OCI-LY3 (cell line): ENCODE results near the gene ILKAP.

ENCODE experiments used
- H2AFZ ChIP-seq: fragments of 200-600, 300-600 bp; shearing (Covaris generic); 2 replicates; pipeline ENCODE4 v1.6.0; 2014; ENCODE audit warnings: antibody characterized with exemption, low read depth, low read length
- H3K27ac ChIP-seq: fragments of 200-600, 300-600 bp; sonication (generic); 2 replicates; pipeline ENCODE4 v1.5.1; 2014; ENCODE audit warnings: mild to moderate bottlenecking, low read length, moderate library complexity, mixed read lengths
- H3K27me3 ChIP-seq: fragments of 200-600, 300-600 bp; sonication (generic); 2 replicates; pipeline ENCODE4 v1.6.1; 2014; ENCODE audit warnings: low read depth, low read length, mixed read lengths
- H3K36me3 ChIP-seq: fragments of 200-600, 300-600 bp; sonication (generic); replicated peaks from 2 replicates; pipeline ENCODE3; 2014; ENCODE audit warnings: low read depth, low read length, mixed read lengths
- H3K4me1 ChIP-seq: fragments of 300-600, 200-600 bp; sonication (generic); 2 replicates; pipeline ENCODE4 v1.6.1; 2014; ENCODE audit warnings: low read length, mixed read lengths
- H3K4me2 ChIP-seq: fragments of 200-600, 300-600 bp; sonication (generic); 2 replicates; pipeline ENCODE4 v1.6.1; 2014; ENCODE audit warnings: low read length, mixed read lengths
- H3K4me3 ChIP-seq: fragments of 300-600, 200-600 bp; sonication (generic); 2 replicates; pipeline ENCODE4 v1.5.1; 2014; ENCODE audit warnings: antibody characterized with exemption, mild to moderate bottlenecking, low read length, moderate library complexity
- H3K79me2 ChIP-seq: fragments of 300-600, 200-600 bp; shearing (Covaris generic); 2 replicates; pipeline ENCODE4 v1.6.1; 2014; ENCODE audit warnings: mild to moderate bottlenecking, low read length, mixed read lengths
- H3K9ac ChIP-seq: fragments of 300-600, 200-600 bp; shearing (Covaris generic); 2 replicates; pipeline ENCODE4 v1.6.0; 2014; ENCODE audit warnings: mild to moderate bottlenecking, low read length, moderate library complexity
- H3K9me3 ChIP-seq: fragments of 200-600, 300-600 bp; shearing (Covaris generic); 2 replicates; pipeline ENCODE4 v1.6.1; 2014; ENCODE audit warnings: low read length, mixed read lengths; ENCODE audit not compliant: insufficient read depth
- H4K20me1 ChIP-seq: fragments of 200-600, 300-600 bp; sonication (generic); 2 replicates; pipeline ENCODE4 v1.6.1; 2016; ENCODE audit warnings: low read length, mixed read lengths; ENCODE audit not compliant: insufficient read depth
- EZH2phosphoT487 ChIP-seq: fragments of 200-600 bp; shearing (Covaris generic); IDR thresholded peaks from 2 replicates; pipeline ENCODE4 v1.6.1; 2018; ENCODE audit warnings: antibody characterized with exemption, mixed run types, low read depth
- TF ChIP-seq, protein P1 (sequence below): fragments of 200-600, 300-600 bp; sonication (generic); IDR thresholded peaks from 2 replicates; pipeline ENCODE4 v1.5.1; 2014; ENCODE audit warnings: antibody characterized with exemption, low read length, low read depth

The ILKAP gene

DNA sequence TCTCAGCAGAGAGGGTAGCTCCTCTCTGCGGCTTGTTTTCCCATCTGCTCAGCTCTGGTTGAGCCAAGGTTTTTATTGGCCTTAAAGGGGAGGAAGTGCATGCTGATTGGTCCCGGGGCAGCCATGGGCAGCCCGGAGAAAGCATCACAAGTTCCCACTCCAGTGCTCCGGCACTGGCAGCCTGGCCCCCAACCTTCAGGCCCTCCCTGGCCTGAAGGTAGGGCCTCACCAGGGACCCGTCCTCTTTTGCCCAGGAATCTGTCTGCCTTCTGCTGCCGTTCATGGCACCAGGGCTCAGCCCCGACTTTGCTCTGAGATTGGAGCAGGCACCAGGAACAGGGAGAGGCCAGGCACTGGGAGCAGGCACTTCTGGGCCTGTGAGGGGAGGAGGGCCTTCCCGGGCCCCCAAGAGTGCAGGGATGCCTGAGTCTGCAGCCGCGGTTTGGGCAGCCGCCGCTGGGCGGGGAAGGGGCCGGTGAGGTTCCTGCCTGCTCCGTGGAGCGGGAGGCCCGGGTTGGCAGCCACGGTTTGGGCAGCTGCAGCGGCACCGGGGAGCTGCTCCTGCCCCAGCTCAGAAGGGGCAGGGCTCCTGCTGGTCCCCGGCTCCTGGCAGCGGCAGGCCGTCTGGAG is 17.5 kb upstream of the ILKAP start:
- H3K27ac ChIP-seq = no peak overlapping the region
- no peak overlapping the region for H3K4me3 ChIP-seq
- H3K9me3 ChIP-seq = no peaks in the 10 kb centered on the region
- no peaks in the 10 kb centered on the region for H3K36me3 ChIP-seq
- H3K9ac ChIP-seq = no peak overlapping the region
- H3K4me1 ChIP-seq = 0 out of 2 replicates have a peak, but pooled peaks cover under 1% of the 10 kb centered on the region
- H4K20me1 ChIP-seq = no peaks in the 10 kb centered on the region
- no peak for TF ChIP-seq EZH2phosphoT487
- TF ChIP-seq, protein P1, sequence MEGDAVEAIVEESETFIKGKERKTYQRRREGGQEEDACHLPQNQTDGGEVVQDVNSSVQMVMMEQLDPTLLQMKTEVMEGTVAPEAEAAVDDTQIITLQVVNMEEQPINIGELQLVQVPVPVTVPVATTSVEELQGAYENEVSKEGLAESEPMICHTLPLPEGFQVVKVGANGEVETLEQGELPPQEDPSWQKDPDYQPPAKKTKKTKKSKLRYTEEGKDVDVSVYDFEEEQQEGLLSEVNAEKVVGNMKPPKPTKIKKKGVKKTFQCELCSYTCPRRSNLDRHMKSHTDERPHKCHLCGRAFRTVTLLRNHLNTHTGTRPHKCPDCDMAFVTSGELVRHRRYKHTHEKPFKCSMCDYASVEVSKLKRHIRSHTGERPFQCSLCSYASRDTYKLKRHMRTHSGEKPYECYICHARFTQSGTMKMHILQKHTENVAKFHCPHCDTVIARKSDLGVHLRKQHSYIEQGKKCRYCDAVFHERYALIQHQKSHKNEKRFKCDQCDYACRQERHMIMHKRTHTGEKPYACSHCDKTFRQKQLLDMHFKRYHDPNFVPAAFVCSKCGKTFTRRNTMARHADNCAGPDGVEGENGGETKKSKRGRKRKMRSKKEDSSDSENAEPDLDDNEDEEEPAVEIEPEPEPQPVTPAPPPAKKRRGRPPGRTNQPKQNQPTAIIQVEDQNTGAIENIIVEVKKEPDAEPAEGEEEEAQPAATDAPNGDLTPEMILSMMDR = no peak
- H3K4me2 ChIP-seq = 0 out of 2 replicates have a peak overlapping the region, but pooled peaks have one; percentile 14
- no peaks in the 10 kb centered on the region for H3K79me2 ChIP-seq
- no peak overlapping the region; the same call in 1 of the 2 replicates for H2AFZ ChIP-seq
- H3K27me3 ChIP-seq = no peaks in the 10 kb centered on the region

DNA sequence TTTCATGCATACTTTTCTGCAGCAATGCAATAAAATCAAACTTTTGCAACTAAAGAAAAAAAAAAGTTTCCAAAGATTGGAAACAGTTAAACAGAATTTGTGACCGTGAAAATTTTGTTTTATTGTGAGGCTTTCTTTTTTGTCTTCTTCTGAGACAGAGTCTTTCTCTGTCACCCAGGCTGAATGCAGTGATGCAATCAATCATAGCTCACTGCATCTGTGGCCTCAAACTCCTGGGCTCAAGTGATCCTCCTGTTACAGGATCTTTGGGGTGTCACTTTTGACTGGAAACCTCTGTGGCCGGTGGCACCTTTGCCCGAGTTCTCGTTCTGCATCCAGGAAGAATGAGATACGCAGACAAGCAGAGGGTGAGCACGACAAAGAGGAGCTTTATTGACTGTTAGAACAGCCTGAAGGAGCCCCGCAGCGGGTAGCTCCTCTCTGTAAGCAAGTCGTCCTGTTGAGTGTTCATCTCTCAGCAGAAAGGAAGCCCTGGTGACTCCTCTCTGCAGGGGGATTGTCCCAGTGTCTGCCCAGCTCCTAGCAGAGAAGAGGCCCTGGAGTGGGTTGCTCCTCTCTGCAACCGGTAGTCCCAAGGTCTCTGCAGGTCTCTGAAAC is 16.9 kb upstream of the ILKAP start:
- no peak overlapping the region for H3K4me2 ChIP-seq
- no peak overlapping the region; the same call in 1 of the 2 replicates for H2AFZ ChIP-seq
- H3K4me3 ChIP-seq = no peak overlapping the region
- TF ChIP-seq EZH2phosphoT487 = no peak
- TF ChIP-seq, protein P1 = no peak
- no peak overlapping the region for H3K9ac ChIP-seq
- no peaks in the 10 kb centered on the region for H3K79me2 ChIP-seq
- no peaks in the 10 kb centered on the region for H3K4me1 ChIP-seq
- H3K36me3 ChIP-seq = no peaks in the 10 kb centered on the region
- H3K27ac ChIP-seq = no peak overlapping the region
- no peaks in the 10 kb centered on the region for H3K27me3 ChIP-seq
- H4K20me1 ChIP-seq = no peaks in the 10 kb centered on the region
- no peaks in the 10 kb centered on the region for H3K9me3 ChIP-seq

DNA sequence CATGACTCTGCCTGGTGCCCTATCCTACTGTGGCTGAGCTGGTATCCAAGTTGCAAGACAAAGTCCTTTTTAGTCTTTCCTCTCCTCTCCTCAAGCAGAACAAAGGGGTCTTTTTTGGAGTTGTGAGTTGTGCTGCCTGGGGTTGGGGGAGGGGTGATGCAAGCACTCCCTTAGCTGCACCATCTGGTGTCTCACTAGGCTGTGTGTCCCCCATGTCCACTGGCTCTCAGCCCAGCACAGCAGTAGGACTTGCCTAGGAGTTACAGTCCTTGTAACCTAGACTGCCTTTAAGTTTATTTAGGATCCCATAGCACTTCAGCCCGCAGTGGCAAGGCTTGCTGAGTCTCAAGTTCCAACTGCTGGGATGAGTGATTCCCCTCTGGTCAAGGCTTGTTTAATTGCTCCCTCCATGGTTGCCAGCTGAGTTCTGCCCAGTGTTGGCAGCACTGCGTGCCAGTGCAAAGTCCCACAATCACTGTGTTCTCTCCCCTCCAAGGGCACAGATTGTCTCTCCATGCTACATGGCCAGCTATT is 13.2 kb upstream of the ILKAP start:
- Histone ChIP-seq H3K4me2 (no peak overlapping the region), H3K9me3 (no peaks in the 10 kb centered on the region), H3K4me3 (no peak overlapping the region), H3K27me3 (peaks cover 7% of the 10 kb centered on the region; the same call in 1 of the 2 replicates), H2AFZ (no peak overlapping the region), H4K20me1 (no peaks in the 10 kb centered on the region), H3K9ac (no peak overlapping the region), H3K36me3 (no peaks in the 10 kb centered on the region), H3K79me2 (no peaks in the 10 kb centered on the region), H3K27ac (no peak overlapping the region), H3K4me1 (no peaks in the 10 kb centered on the region)
- TF ChIP-seq EZH2phosphoT487 = no peak
- TF ChIP-seq, protein P1 = no peak

DNA sequence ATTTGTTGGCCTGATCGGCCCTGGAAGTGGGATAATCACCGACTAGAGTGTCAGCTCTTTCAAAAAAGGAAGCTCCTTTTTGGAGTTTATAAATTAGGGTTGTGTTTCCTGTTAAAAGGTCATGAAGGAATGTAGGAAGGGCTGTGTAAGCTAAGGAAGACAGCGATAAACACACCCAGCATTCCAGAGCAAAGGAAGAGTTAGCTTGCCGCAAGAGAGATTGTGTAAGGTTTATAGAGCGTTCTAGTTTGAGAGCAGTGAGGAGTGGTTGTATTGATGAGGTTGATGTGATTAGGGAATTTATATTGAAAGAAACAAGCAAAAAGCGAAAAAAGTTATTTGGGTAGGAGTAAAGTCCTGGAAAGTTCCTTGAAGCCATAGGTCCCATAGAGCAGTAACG is 3.5 kb upstream of the ILKAP start:
- Histone ChIP-seq H2AFZ (no peak overlapping the region), H3K79me2 (peaks cover 18% of the 10 kb centered on the region), H3K4me1 (peaks cover 15% of the 10 kb centered on the region), H3K9ac (no peak overlapping the region), H3K9me3 (no peaks in the 10 kb centered on the region), H3K4me2 (peak overlapping the region; percentile 12; the same call in 1 of the 2 replicates), H3K4me3 (no peak overlapping the region), H3K27me3 (no peaks in the 10 kb centered on the region), H3K36me3 (no peaks in the 10 kb centered on the region), H3K27ac (no peak overlapping the region), H4K20me1 (peaks cover 6% of the 10 kb centered on the region; the same call in 1 of the 2 replicates)
- TF ChIP-seq, protein P1 = no peak
- no peak for TF ChIP-seq EZH2phosphoT487
